Measurements from ENCODE around the gene ZNF586.

ZNF586 gene

DNA sequence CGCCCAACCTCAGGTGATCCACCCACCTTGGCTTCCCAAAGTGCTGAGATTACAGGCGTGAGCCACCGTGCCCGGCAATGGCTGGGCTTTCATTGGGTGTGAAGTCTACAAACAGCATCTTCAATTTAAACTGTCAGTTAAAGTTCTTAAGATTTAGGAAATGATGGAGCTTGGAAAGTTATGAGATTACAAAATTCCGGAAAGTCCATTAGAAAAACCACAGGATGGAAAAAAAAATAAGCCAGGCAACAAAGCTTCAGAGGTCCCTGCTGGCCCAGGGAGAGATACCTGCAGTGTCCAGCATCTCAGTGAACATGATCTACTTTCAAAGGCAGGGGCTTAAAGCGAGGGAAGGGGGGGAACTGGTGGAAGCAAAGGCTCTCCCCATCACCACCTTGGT, 56.0 kb downstream of the ZNF586 start:
- no peak for DNase-seq

DNA sequence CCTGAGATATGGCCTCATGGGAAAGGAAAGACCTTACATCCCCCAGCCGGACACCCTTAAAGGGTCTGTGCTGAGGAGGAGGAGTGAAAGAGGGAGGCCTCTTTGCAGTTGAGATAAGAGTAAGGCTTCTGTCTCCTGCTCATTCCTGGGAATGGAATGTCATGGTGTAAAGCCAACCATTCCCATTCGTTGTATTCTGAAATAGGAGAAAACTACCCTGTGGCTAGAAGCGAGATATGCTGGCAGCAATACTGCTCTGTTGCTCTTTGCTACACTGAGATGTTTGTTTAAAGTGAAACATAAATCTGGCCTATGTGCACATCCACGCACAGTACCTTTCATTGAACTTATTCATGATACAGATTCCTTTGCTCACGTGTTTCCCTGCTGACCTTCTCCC, 59.8 kb downstream of the ZNF586 start:
- DNase-seq = no peak

DNA sequence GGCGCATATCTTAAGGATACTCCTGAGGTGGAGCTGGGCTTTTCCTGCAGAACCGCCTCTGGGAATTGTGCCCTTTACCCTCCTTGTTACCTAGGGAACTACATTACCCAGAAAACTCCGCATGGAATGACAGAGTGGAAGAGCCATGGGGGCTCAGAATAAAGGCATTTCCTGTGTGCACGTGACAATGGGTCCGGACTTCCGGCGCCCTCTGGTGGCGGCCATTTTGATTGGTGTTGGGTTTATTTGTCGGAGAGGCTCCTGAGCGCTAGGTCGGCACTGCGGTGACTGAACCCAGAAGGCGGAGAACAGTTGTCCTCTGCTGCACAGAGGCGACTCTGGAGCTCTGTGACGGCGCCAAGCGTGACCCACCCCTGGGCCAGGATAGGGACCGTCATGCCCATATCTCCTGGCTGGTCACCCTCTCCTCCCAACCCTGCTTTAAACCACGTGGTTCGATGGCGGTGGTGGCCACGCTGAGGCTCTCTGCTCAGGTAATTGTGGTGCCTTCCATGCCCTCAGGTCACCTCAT, 60.7 kb downstream of the ZNF586 start, which contains the start of gene ZNF587B:
Gene ZNF587B, plus strand, starts transcription at position 229 of the 532 bp plus-strand sequence. Its CDS starts 230 bp downstream, at position 459.
- peak; percentile 0 for DNase-seq
